ENCODE results near the gene NAT14. TPM values are rescaled to one million over a fixed set of nuclear protein-coding genes. Genes with fewer than 3 reads are reported as not detected.

NAT14 gene
- polyA plus RNA-seq, 1 of the 3 experiments (the other 2 are of a cell fraction), result 89.9 TPM

- Histone ChIP-seq H3K4me2 (no peak overlapping the region), H3K9me3 (no peaks in the 10 kb centered on the region), H3K9me2 (no peaks in the 10 kb centered on the region), H3K27me3 (ENCODE audit: insufficient read depth) (no peaks in the 10 kb centered on the region), H3K36me3 (replicated peaks in 1 of 2; ENCODE audit: control insufficient read depth in 1 of 2, insufficient read depth in 2 of 2, low read length in 1 of 2) (no peaks in the 10 kb centered on the region), H3K27ac (ENCODE audit: low read depth in 2 of 2, low read length in 1 of 2) (no peak overlapping the region; a peak in 1 of 4 replicates), H4K20me1 (ENCODE audit: insufficient read depth) (no peaks in the 10 kb centered on the region), H3K79me2 (ENCODE audit: insufficient read depth) (no peaks in the 10 kb centered on the region), H3K4me1 (ENCODE audit: control insufficient read depth in 1 of 2, insufficient read depth in 2 of 2, low read depth in 1 of 2, low read length in 1 of 2) (peaks cover 0 to 40% of the 10 kb centered on the region in 2 experiments; a peak in 1 of 4 replicates), H3K9ac (no peak overlapping the region), H3F3A (replicated peaks; ENCODE audit: insufficient read depth) (peaks cover under 1% of the 10 kb centered on the region), H3K4me3 (ENCODE audit: low read depth in 2 of 2, low read length in 1 of 2) (no peak overlapping the region), H2AFZ (ENCODE audit: low read depth) (no peak overlapping the region)
- CTCF ChIA-PET, result interaction anchor here (1.3 to 1.5 kb wide), 4 partner anchors 9 to 108 kb away, joined by 5 to 7 read pairs (median 6); partner anchors contain the start of gene ZNF865
- TF ChIP-seq JUND (IDR thresholded peaks at IDR 0.05), result no peak
- no peak for TF ChIP-seq YY1 (IDR thresholded peaks at IDR 0.05; ENCODE audit: low read depth)
- no peak for TF ChIP-seq ELF1 (IDR thresholded peaks at IDR 0.05)
- no peak for TF ChIP-seq POLR2AphosphoS5 (IDR thresholded peaks at IDR 0.05; ENCODE audit: low read depth, low read length)
- TF ChIP-seq FOXM1 (IDR thresholded peaks at IDR 0.05; ENCODE audit: low read depth), result no peak
- TF ChIP-seq, protein P1, sequence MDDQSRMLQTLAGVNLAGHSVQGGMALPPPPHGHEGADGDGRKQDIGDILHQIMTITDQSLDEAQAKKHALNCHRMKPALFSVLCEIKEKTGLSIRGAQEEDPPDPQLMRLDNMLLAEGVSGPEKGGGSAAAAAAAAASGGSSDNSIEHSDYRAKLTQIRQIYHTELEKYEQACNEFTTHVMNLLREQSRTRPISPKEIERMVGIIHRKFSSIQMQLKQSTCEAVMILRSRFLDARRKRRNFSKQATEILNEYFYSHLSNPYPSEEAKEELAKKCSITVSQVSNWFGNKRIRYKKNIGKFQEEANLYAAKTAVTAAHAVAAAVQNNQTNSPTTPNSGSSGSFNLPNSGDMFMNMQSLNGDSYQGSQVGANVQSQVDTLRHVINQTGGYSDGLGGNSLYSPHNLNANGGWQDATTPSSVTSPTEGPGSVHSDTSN (IDR thresholded peaks at IDR 0.05), result no peak
- TF ChIP-seq, protein P2, sequence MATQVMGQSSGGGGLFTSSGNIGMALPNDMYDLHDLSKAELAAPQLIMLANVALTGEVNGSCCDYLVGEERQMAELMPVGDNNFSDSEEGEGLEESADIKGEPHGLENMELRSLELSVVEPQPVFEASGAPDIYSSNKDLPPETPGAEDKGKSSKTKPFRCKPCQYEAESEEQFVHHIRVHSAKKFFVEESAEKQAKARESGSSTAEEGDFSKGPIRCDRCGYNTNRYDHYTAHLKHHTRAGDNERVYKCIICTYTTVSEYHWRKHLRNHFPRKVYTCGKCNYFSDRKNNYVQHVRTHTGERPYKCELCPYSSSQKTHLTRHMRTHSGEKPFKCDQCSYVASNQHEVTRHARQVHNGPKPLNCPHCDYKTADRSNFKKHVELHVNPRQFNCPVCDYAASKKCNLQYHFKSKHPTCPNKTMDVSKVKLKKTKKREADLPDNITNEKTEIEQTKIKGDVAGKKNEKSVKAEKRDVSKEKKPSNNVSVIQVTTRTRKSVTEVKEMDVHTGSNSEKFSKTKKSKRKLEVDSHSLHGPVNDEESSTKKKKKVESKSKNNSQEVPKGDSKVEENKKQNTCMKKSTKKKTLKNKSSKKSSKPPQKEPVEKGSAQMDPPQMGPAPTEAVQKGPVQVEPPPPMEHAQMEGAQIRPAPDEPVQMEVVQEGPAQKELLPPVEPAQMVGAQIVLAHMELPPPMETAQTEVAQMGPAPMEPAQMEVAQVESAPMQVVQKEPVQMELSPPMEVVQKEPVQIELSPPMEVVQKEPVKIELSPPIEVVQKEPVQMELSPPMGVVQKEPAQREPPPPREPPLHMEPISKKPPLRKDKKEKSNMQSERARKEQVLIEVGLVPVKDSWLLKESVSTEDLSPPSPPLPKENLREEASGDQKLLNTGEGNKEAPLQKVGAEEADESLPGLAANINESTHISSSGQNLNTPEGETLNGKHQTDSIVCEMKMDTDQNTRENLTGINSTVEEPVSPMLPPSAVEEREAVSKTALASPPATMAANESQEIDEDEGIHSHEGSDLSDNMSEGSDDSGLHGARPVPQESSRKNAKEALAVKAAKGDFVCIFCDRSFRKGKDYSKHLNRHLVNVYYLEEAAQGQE (IDR thresholded peaks at IDR 0.05; ENCODE audit: low read depth, low read length), result no peak
- no peak for TF ChIP-seq TEAD4 (IDR thresholded peaks at IDR 0.05; ENCODE audit: borderline replicate concordance, insufficient read depth)
- no peak for TF ChIP-seq NFIC (IDR thresholded peaks at IDR 0.05; ENCODE audit: borderline replicate concordance)
- TF ChIP-seq EP300 (IDR thresholded peaks at IDR 0.05; ENCODE audit: borderline replicate concordance in 1 of 2, low read depth in 1 of 2, low read length in 1 of 2), result no peak
- POLR2A ChIA-PET, result interaction anchor here (0.6 kb wide), 1 partner anchor 50 kb away, joined by 3 read pairs; no protein-coding TSS in a partner anchor
- no peak for DNase-seq
- 63% methylated on average over 19 of the region's 29 CpGs for WGBS (ENCODE audit: low lambda C conversion rate)
Measured at GRCh38 chr19:55525289-55526101, 40.5 kb downstream of the NAT14 start.

All from SK-N-SH (cell line).